HFFc6 (cell line): ENCODE results near the gene FAM53A. TPM values are rescaled to one million over a fixed set of nuclear protein-coding genes. Genes with fewer than 3 reads are reported as not detected.

ENCODE experiments used
- DNase-seq: peaks from one replicate; pipeline ENCODE4 v3.0.0-alpha.2; 2018
- H3K27ac Mint-ChIP-seq: 2 replicates; pipeline ENCODE4 v1.8.0; 2020; ENCODE audit warnings: mild to moderate bottlenecking, mixed read lengths
- H3K27me3 Mint-ChIP-seq: 2 replicates; pipeline ENCODE4 v1.8.0; 2021; ENCODE audit warnings: mild to moderate bottlenecking, moderate library complexity, mixed read lengths; ENCODE audit not compliant: insufficient read depth
- H3K36me3 Mint-ChIP-seq: 2 replicates; pipeline ENCODE4 v1.8.0; 2021; ENCODE audit warnings: low read depth, mixed read lengths
- H3K4me1 Mint-ChIP-seq: 2 replicates; pipeline ENCODE4 v1.8.0; 2020; ENCODE audit warnings: low read depth, mixed read lengths
- H3K4me3 Mint-ChIP-seq: 2 replicates; pipeline ENCODE4 v1.8.0; 2020; ENCODE audit warnings: mild to moderate bottlenecking, moderate library complexity, mixed read lengths
- H3K9me3 Mint-ChIP-seq: 2 replicates; pipeline ENCODE4 v1.8.0; 2020; ENCODE audit warnings: mild to moderate bottlenecking, mixed read lengths
- CTCF ChIP-seq: fragments of 200-600 bp; sonication (generic); IDR thresholded peaks from 2 replicates; pipeline ENCODE4 v1.5.0; 2021; ENCODE audit warnings: antibody characterized with exemption, mild to moderate bottlenecking
- total RNA-seq, 6 experiments: library from RNA; stranded (reverse); fragmentation: NEBNext Ultra II Directional; extraction: Animal tissue kit (Norgen Biotek cat#: 25700); gene quantifications; 2 replicates in 1 of 6; 3 replicates in 5 of 6; pipeline ENCODE4 v1.2.3, GENCODE V29; 2021

Gene FAM53A
- total RNA-seq, 6 experiments from 2014 or later = 2.3 to 3.2 (median 2.7) TPM

- no peaks in the 10 kb centered on the region; the same call in none of the 2 replicates for H3K27me3 Mint-ChIP-seq
Observed at GRCh38 chr4:1637580-1638271, 46.4 kb downstream of the FAM53A start.

DNA sequence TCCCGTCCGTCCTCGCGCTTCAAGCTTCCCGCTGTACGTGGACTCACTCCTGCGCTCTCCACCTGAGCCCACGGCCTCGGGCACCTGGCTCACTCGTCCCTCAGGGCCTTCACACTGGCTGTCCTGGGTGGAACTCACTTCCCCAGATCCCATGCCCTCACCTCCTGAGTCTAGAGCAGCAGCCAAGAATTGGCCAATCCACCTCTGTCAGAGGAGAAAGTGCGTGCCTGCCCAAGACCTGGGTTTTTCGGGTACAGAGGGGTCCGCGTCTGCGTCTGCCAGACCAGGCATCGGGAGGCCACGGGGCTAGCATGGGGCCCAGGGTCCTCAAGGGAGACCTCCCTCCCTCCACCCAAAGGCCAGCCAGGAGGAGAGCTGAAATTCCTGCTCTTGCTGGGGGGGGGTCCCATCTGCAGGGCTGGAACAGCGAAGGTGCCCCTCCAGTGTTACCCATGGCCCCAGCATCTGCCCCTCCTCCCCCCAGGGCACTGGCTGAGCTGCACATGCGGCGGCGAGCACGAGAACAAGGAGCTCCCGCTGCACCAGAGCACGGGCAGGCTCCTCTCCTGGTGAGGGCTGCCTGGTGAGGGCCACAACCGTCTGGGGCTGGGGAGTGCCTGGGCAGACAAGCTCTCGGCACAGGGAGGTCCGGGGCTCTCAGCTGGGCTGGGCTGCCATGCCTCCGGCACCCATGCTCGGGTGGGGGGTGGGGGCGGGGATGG, 47.5 kb downstream of the FAM53A start:
- no peaks in the 10 kb centered on the region; the same call in none of the 2 replicates for H3K27me3 Mint-ChIP-seq
- no peaks in the 10 kb centered on the region; the same call in 1 of the 2 replicates for H3K36me3 Mint-ChIP-seq
- H3K9me3 Mint-ChIP-seq = peaks cover 4% of the 10 kb centered on the region; the same call in 1 of the 2 replicates
- no peaks in the 10 kb centered on the region for H3K4me1 Mint-ChIP-seq
- H3K4me3 Mint-ChIP-seq = no peak overlapping the region
- TF ChIP-seq CTCF = no peak
- DNase-seq = no peak
- H3K27ac Mint-ChIP-seq = no peak overlapping the region

More at GRCh38 chr4:1637580-1638271, 46.4 kb downstream of the FAM53A start:
- Mint-ChIP-seq H3K4me3 (no peak overlapping the region), H3K27ac (no peak overlapping the region), H3K9me3 (peaks cover 4% of the 10 kb centered on the region; the same call in 1 of the 2 replicates), H3K4me1 (no peaks in the 10 kb centered on the region), H3K36me3 (no peaks in the 10 kb centered on the region; the same call in 1 of the 2 replicates)
- TF ChIP-seq CTCF = no peak
- DNase-seq = no peak

DNA sequence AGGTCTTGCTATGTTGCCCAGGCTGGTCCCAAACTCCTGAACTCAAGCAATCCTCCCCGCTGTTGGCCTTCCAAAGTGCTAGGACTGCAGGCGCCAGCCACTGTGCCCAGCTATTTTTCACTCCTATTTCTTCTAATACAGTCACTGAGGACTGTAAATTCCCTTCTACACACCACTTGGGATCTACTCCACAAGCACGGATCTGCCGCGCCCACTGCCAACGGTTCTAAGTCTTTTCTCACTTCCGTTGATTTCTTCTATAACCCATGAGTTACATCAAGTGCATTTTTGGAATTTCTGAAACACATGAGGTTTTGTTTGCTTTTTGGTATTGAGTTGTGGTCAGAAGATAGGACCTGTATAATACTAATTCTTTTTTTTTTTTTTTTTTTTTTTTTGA, 48.6 kb downstream of the FAM53A start:
- Mint-ChIP-seq H3K27ac (no peak overlapping the region), H3K4me3 (no peak overlapping the region), H3K4me1 (no peaks in the 10 kb centered on the region), H3K27me3 (no peaks in the 10 kb centered on the region; the same call in none of the 2 replicates), H3K36me3 (no peaks in the 10 kb centered on the region; the same call in 1 of the 2 replicates), H3K9me3 (peaks cover 4% of the 10 kb centered on the region; the same call in 1 of the 2 replicates)
- no peak for TF ChIP-seq CTCF
- no peak for DNase-seq

GRCh38 chr4:1633993-1634392, 50.1 kb downstream of the FAM53A start:
- DNase-seq = no peak
- no peaks in the 10 kb centered on the region; the same call in 1 of the 2 replicates for H3K27me3 Mint-ChIP-seq
- H3K36me3 Mint-ChIP-seq = no peaks in the 10 kb centered on the region; the same call in 1 of the 2 replicates
- no peaks in the 10 kb centered on the region for H3K4me1 Mint-ChIP-seq
- H3K9me3 Mint-ChIP-seq = peaks cover 4% of the 10 kb centered on the region; the same call in 1 of the 2 replicates
- TF ChIP-seq CTCF = no peak
- H3K27ac Mint-ChIP-seq = no peak overlapping the region
- no peak overlapping the region for H3K4me3 Mint-ChIP-seq

GRCh38 chr4:1632109-1633104, 51.7 kb downstream of the FAM53A start:
- H3K36me3 Mint-ChIP-seq = no peaks in the 10 kb centered on the region; the same call in 1 of the 2 replicates
- H3K27me3 Mint-ChIP-seq = no peaks in the 10 kb centered on the region; the same call in 1 of the 2 replicates
- H3K27ac Mint-ChIP-seq = no peak overlapping the region
- H3K4me1 Mint-ChIP-seq = no peaks in the 10 kb centered on the region
- no peak for TF ChIP-seq CTCF
- no peak overlapping the region for H3K4me3 Mint-ChIP-seq
- H3K9me3 Mint-ChIP-seq = peaks cover 4% of the 10 kb centered on the region; the same call in 1 of the 2 replicates
- DNase-seq = no peak
